Activated CD8-positive, alpha-beta T cell treated with anti-CD3 and anti-CD28 coated beads, Interleukin-2, amount 10 ng/mL, durations not matched to agents 7 days and 5 days (primary cell): ENCODE measurements around the gene RASSF1. TPM values are rescaled to one million over a fixed set of nuclear protein-coding genes. Genes with fewer than 3 reads are reported as not detected.

Source experiments
- ATAC-seq: fragments of 150-1000 bp; cut with Tn5 transposase; one replicate; pipeline ENCODE4 v1.10.0; 2021; ENCODE audit warnings: moderate library complexity
- CTCF ChIA-PET: fragments of 350-600 bp; sonication (Branson Sonifier 250); formaldehyde crosslinking; loops from one replicate; lab custom pipeline; 2021; ENCODE audit warnings: antibody characterized with exemption; lab: Charles Lee
- POLR2A ChIA-PET: fragments of 350-600 bp; sonication (Branson Sonifier 250); formaldehyde crosslinking; loops from one replicate; lab custom pipeline; 2021; ENCODE audit warnings: antibody characterized with exemption; lab: Charles Lee
- DNase-seq: peaks from one replicate; pipeline ENCODE4 v3.0.0-alpha.2; 2020
- H3K27ac Mint-ChIP-seq: one replicate; pipeline ENCODE4 v1.8.0; 2021; ENCODE audit warnings: mild to moderate bottlenecking, mixed read lengths
- H3K27me3 Mint-ChIP-seq: one replicate; pipeline ENCODE4 v1.8.0; 2021; ENCODE audit warnings: low read depth, mixed read lengths
- H3K36me3 Mint-ChIP-seq: one replicate; pipeline ENCODE4 v1.8.0; 2021; ENCODE audit warnings: low read depth, mixed read lengths
- H3K4me1 Mint-ChIP-seq: one replicate; pipeline ENCODE4 v1.8.0; 2021; ENCODE audit warnings: low read depth, mixed read lengths
- H3K4me3 Mint-ChIP-seq: one replicate; pipeline ENCODE4 v1.8.0; 2021; ENCODE audit warnings: mild to moderate bottlenecking, mixed read lengths
- H3K9me3 Mint-ChIP-seq: one replicate; pipeline ENCODE4 v1.8.0; 2022; ENCODE audit warnings: mixed read lengths; ENCODE audit not compliant: insufficient read depth
- total RNA-seq, 2 experiments: library from RNA; stranded (reverse); gene quantifications; one replicate each; pipeline ENCODE4 v1.2.3, GENCODE V29; 2021

Gene RASSF1
- total RNA-seq, 2 experiments from 2014 or later = 172 to 174 TPM

DNA sequence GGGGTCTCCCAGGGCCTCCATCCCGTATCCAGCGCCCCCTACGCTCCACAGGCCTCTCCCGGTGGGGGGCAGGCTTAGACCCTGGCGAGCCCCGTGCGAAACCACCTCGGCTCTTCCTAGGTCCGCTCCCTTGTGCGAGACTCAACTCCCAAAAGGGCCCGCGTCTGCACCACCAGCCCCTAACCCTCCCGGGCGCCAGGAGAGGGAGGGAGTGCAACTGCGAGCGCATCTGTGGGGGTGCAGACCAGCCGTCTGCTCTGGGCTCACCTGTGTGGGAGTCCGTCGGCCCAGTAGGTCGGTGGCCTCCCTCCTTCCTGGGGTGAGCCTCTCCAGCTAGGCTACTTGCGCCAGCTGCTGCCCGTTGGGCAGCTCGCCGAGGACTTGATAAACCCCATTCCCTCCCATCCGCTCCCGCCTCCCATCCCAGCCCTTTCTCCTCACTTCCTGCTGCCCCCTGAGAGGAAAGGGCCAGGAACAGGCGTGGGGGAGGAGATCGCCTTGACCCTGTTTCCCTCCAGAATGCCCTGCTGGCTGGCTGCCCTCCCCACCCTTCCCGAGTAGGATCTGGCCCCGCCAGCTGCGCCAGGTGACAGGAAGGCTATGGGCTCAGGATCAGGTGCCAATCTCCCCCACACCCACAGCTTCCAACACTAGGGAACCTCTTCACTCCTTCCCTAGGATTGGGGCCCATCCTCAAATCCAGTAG lies 18.1 kb downstream of the RASSF1 start, which contains the start of gene HYAL2:
Gene HYAL2, minus strand, starts transcription at position 360 of the 706 bp plus-strand sequence. CDS start 2,256 bp downstream, outside the sequence.
- CTCF ChIA-PET = interaction anchor here (1.4 to 7.4 kb wide), 4 partner anchors 15 to 76 kb away, joined by 3 to 113 read pairs (median 30); partner anchors contain the start of genes HYAL1, HYAL3 and NAA80
- POLR2A ChIA-PET = interaction anchor here (0.8 to 3.8 kb wide), 5 partner anchors 12 to 30 kb away, joined by 4 to 20 read pairs (median 4); partner anchors contain the start of genes IFRD2 and RASSF1

DNA sequence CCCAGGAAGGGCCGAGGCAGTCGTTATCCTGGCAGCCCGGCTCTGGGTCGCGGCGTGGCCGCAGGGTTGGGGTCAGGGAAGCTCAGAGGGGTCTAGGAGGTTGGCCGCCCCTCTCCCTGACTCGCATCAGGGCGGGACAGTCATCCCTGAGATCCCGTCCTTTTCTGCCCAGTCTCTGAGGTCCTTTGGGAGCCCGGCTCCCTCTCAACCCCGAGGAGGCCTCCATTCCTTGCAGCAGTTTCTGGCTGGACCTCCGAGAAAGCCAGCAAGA lies 18.6 kb downstream of the RASSF1 start:
- DNase-seq (no peak), ATAC-seq (no peak)
- Mint-ChIP-seq H3K4me3 (peak overlapping the region; percentile 89), H3K36me3 (peaks cover 14% of the 10 kb centered on the region), H3K4me1 (peaks cover 43% of the 10 kb centered on the region), H3K27me3 (no peaks in the 10 kb centered on the region), H3K9me3 (no peaks in the 10 kb centered on the region), H3K27ac (no peak overlapping the region)
- POLR2A ChIA-PET = interaction anchor here (1.0 to 3.8 kb wide), 4 partner anchors 15 to 30 kb away, joined by 4 to 20 read pairs (median 9); partner anchors contain the start of genes HYAL3, IFRD2, NAA80 and RASSF1
- CTCF ChIA-PET = interaction anchor here (1.0 to 7.4 kb wide), 6 partner anchors 15 to 79 kb away, joined by 3 to 113 read pairs (median 4); partner anchors contain the start of genes HYAL1, HYAL3, NAA80 and ZMYND10

More for the DNA sequence above, 18.1 kb downstream of the RASSF1 start, which contains the start of gene HYAL2:
- Mint-ChIP-seq H3K27ac (peak within 1 kb of the TSS; percentile 95), H3K4me3 (peak within 1 kb of the TSS; percentile 89), H3K27me3 (no peaks in the 10 kb centered on the region), H3K36me3 (peaks cover 14% of the 10 kb centered on the region), H3K4me1 (peaks cover 44% of the 10 kb centered on the region), H3K9me3 (no peaks in the 10 kb centered on the region)
- DNase-seq = no peak
- ATAC-seq = no peak

DNA sequence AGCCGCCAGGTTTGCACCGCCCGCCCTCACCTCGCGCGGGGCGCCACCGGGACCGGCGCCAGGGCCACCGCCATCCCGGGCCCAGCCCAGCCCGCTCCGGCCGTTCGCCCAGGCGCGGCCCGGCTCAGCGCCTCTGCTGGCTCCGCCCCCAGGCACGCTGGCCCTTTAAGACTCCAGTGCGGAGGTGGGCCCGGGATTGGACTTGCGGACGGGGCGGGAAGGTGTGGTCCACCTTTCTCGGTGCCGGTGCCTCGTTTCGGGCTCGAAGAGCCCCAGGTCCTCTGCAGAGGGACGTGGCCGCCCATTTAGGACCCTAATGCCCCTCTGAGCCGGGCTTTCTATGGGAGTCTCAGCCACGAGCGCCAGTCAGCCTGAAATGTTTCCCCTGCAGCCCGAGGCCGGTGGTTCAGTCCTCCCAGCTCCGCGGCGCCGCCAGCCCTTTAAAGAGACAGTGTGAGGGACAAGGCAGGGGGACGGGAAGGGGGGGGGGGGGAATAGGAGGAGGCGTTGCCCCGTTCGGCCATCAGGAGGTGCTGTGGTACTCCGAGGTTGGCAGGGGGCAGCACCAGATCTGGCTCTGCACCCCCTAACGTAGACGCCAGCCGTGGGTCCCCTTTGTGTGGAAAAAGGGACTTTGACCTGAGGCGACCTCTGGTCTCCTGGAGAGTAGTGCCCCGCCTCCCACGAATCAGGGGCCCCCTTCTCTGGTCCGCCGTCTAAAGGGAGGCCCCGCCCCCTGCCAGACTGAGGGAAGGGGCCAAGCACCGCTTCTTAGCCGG lies 19.1 kb downstream of the RASSF1 start:
- Mint-ChIP-seq H3K9me3 (no peaks in the 10 kb centered on the region), H3K4me3 (peak overlapping the region; percentile 89), H3K4me1 (peaks cover 43% of the 10 kb centered on the region), H3K36me3 (peaks cover 14% of the 10 kb centered on the region), H3K27ac (peak overlapping the region; percentile 95), H3K27me3 (no peaks in the 10 kb centered on the region)
- CTCF ChIA-PET = interaction anchor here (0.8 to 7.4 kb wide), 8 partner anchors 15 to 93 kb away, joined by 3 to 113 read pairs (median 4); partner anchors contain the start of genes HYAL1, HYAL3, IFRD2 and NAA80
- peak; percentile 88 for DNase-seq
- POLR2A ChIA-PET = interaction anchor here (1.0 to 3.8 kb wide), 4 partner anchors 16 to 29 kb away, joined by 4 to 20 read pairs (median 9); partner anchors contain the start of genes HYAL3, IFRD2, NAA80 and RASSF1
- peak; percentile 82 for ATAC-seq

DNA sequence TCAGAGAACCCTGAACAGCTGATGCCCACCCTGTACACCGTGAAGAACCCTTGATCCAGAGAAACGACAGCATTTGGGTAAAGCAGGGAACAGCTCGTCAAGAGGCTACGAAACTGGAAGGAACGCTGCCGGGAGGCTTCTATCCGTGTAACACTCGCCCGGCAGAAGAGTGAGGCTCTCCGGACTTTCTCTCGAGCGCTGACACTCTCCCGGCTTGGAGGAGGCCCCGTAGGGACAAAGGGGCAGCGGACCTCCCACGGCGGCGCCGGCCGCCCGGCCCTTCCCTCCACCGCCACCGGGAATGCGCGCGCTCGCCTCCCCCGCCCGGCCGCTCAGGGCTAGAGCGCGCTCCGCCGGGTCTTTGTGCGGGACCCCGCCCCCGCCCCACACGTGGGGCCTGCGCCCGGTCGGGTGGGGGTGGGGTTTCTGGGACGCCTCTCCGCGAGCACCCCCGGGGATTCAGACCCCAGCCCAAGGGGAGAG lies 19.7 kb downstream of the RASSF1 start:
- CTCF ChIA-PET = interaction anchor here (0.8 to 7.4 kb wide), 9 partner anchors 16 to 93 kb away, joined by 3 to 113 read pairs (median 3); partner anchors contain the start of genes HYAL1, HYAL3, IFRD2 and NAA80
- peaks cover 44% of the 10 kb centered on the region for H3K4me1 Mint-ChIP-seq
- peak; percentile 67 for DNase-seq

DNA sequence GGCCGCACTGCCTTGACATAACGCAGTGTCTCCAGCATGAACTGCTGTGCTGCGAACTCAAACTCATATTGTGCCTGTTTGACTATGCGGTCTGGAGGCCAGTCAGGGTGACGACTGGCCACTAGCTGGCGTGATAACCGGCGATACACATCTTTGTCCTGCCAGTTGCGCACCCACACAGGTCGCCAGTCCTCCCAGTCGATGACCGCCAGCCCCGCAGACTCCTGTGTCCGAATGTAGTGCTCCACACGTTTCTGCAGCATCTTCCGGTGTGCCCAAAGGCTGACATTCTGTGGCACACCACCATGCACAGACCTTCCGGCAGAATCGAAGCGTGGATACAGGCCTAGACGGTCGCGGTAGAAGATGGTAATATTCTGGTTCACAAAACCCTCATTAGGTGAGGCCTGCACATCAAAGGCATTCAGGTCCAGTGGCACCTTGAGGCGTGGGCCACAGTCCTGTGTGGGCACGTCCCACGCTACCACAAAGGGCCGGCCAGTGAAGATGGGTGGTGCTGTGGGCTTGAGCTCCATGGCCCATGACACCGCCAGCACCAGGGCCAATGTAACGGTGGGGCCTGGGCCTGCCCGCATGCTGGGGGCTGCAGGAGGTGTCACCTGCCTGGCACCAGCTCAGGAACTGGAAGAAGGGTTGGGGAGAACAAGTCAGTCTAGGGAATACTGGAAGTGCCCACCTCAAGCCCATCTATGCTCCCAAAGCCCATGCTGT lies 20.6 kb downstream of the RASSF1 start:
- peaks cover 50% of the 10 kb centered on the region for H3K4me1 Mint-ChIP-seq
- peaks cover 14% of the 10 kb centered on the region for H3K36me3 Mint-ChIP-seq
- no peak for DNase-seq
- no peaks in the 10 kb centered on the region for H3K9me3 Mint-ChIP-seq
- ATAC-seq = no peak
- H3K27me3 Mint-ChIP-seq = no peaks in the 10 kb centered on the region
- H3K27ac Mint-ChIP-seq = no peak overlapping the region
- H3K4me3 Mint-ChIP-seq = peak overlapping the region; percentile 89
- ChIA-PET CTCF (interaction anchor here (1.0 to 7.4 kb wide), 6 partner anchors 8 to 93 kb away, joined by 3 to 113 read pairs (median 6); partner anchors contain the start of genes HYAL1, HYAL3, IFRD2 and NAA80), POLR2A (interaction anchor here (3.3 to 3.5 kb wide), 2 partner anchors 8 to 21 kb away, joined by 13 to 14 read pairs; partner anchors contain the start of genes HYAL3, NAA80 and TUSC2)

More for the DNA sequence above, 19.7 kb downstream of the RASSF1 start:
- Mint-ChIP-seq H3K9me3 (no peaks in the 10 kb centered on the region), H3K27me3 (no peaks in the 10 kb centered on the region), H3K36me3 (peaks cover 14% of the 10 kb centered on the region), H3K27ac (peak overlapping the region; percentile 82), H3K4me3 (peak overlapping the region; percentile 89)
- POLR2A ChIA-PET = interaction anchor here (1.4 to 3.8 kb wide), 3 partner anchors 16 to 22 kb away, joined by 4 to 20 read pairs (median 14); partner anchors contain the start of genes HYAL3, NAA80 and RASSF1
- ATAC-seq = peak; percentile 57

DNA sequence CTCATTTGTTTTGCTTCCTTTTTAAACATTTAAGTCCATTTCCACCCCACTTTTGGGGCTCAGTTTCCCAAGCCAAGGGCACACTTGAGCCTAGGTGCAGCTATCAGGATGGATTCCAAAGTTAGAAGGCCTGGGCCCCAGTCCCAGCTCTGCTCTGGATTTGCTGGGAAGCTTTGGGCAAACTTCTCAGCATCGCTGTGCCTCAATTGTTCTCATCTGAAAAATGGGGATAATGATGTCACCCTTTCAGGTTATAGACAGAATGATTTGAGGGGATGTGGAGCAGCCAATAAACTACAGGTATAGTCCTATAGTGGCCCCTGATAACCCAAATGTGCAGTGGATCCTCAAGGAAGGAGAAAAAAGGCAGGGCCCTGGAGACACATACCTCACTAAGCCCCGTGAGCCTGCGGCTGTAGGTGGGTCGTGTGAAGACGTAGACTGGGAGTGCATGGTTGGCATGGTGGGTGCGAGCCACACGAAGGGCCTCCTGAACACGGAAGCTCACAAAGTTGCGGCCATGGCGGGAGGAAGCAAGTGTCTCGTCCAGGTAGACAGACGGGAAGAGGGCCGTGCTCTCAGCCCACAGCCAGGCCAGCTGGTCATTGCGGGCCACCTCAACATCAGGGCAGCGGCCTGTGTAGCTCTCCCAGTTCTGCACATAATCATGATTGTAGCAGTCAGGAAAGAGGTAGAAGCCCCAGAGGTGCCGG lies 21.3 kb downstream of the RASSF1 start:
- ChIA-PET CTCF (interaction anchor here (1.9 to 7.4 kb wide), 3 partner anchors 8 to 92 kb away, joined by 5 to 113 read pairs (median 5); partner anchors contain the start of genes HYAL1, HYAL3, NAA80 and TUSC2), POLR2A (interaction anchor here (1.3 to 3.5 kb wide), 4 partner anchors 9 to 20 kb away, joined by 4 to 14 read pairs (median 11); partner anchors contain the start of genes HYAL3, NAA80 and TUSC2)
- no peaks in the 10 kb centered on the region for H3K9me3 Mint-ChIP-seq
- DNase-seq (no peak), ATAC-seq (no peak)
- no peaks in the 10 kb centered on the region for H3K27me3 Mint-ChIP-seq
- no peak overlapping the region for H3K27ac Mint-ChIP-seq
- peak overlapping the region; percentile 6 for H3K4me3 Mint-ChIP-seq
- H3K36me3 Mint-ChIP-seq = peaks cover 8% of the 10 kb centered on the region
- H3K4me1 Mint-ChIP-seq = peaks cover 47% of the 10 kb centered on the region

DNA sequence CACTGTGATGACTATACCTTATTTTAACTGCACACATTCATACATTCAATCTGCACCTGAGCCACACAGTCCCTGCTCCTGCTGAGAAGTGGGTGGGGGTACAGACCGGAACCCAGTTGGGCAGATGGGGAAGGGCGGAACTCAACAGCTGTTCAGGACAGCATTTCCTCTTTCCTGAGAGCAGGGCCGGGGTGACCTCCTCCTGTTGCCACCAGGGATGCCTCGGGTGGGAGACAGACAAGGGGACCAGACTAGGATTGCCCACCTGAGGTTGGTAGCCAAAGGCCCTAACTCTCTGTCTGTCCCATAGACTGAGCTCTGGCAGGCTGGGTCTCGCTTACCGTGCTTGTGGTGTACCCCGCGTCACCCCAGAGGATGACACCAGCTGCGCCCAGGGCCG lies 22.0 kb downstream of the RASSF1 start:
- no peak for DNase-seq
- Mint-ChIP-seq H3K36me3 (peaks cover 8% of the 10 kb centered on the region), H3K4me3 (no peak overlapping the region), H3K27ac (no peak overlapping the region), H3K9me3 (no peaks in the 10 kb centered on the region), H3K4me1 (peaks cover 43% of the 10 kb centered on the region), H3K27me3 (no peaks in the 10 kb centered on the region)
- no peak for ATAC-seq
- CTCF ChIA-PET = interaction anchor here (1.9 to 7.4 kb wide), 3 partner anchors 9 to 92 kb away, joined by 5 to 113 read pairs (median 5); partner anchors contain the start of genes HYAL1, HYAL3, NAA80 and TUSC2
- POLR2A ChIA-PET = interaction anchor here (1.3 to 3.5 kb wide), 4 partner anchors 9 to 19 kb away, joined by 4 to 14 read pairs (median 11); partner anchors contain the start of genes HYAL3, NAA80 and TUSC2

DNA sequence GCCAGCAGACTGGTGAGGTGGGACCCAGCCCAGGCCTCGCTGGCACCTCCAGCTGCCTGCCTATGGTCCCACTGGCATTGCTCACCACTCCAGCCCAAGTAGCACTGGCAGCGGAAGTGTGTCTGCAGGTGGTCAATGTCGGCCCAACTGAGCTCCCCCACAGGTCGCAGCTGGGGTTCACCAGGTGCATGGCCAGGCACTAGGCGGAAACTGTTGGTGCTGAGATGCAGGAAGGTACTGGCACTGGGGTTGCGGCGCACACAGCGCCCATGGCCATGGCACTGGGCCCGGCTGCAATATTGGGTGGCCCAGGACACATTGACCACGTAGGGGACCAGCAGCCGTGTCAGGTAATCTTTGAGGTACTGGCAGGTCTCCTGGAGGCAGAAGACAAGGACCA lies 22.5 kb downstream of the RASSF1 start:
- H3K4me3 Mint-ChIP-seq = no peak overlapping the region
- CTCF ChIA-PET = interaction anchor here (1.9 to 7.4 kb wide), 3 partner anchors 10 to 91 kb away, joined by 5 to 113 read pairs (median 5); partner anchors contain the start of genes HYAL1, HYAL3, NAA80 and TUSC2
- H3K27me3 Mint-ChIP-seq = no peaks in the 10 kb centered on the region
- H3K9me3 Mint-ChIP-seq = no peaks in the 10 kb centered on the region
- peaks cover 40% of the 10 kb centered on the region for H3K4me1 Mint-ChIP-seq
- H3K27ac Mint-ChIP-seq = no peak overlapping the region
- peaks cover 8% of the 10 kb centered on the region for H3K36me3 Mint-ChIP-seq
- POLR2A ChIA-PET = interaction anchor here (1.3 to 3.3 kb wide), 4 partner anchors 10 to 19 kb away, joined by 4 to 13 read pairs (median 10); partner anchors contain the start of gene TUSC2
- DNase-seq (no peak), ATAC-seq (no peak)

DNA sequence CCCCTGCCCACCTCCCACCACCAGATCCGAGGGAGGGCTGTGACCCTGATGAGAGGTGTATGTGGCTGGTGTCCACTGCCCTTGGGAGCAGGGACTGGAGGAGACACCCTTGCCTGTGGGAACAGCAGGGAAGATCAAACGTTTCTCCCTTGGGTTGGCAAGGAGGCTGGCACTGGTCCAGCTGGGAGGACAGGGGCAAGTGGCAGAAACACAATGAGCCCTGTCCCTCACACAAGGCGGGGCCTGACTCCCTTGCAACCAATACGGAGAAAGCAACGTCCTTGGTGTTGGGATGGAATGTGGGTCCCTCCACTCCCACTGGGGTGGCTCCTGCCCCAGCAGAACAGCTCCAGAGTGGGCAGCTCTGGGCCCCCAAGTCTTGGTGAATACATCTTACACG lies 23.3 kb downstream of the RASSF1 start:
- Mint-ChIP-seq H3K27ac (peak overlapping the region; percentile 88), H3K4me1 (peaks cover 35% of the 10 kb centered on the region), H3K27me3 (no peaks in the 10 kb centered on the region), H3K4me3 (peak overlapping the region; percentile 59), H3K36me3 (peaks cover 8% of the 10 kb centered on the region), H3K9me3 (no peaks in the 10 kb centered on the region)
- DNase-seq (no peak), ATAC-seq (no peak)
- ChIA-PET POLR2A (interaction anchor here (1.0 to 3.3 kb wide), 3 partner anchors 11 to 20 kb away, joined by 4 to 13 read pairs (median 12); partner anchors contain the start of genes HYAL3, NAA80 and TUSC2), CTCF (interaction anchor here (1.4 kb wide), 1 partner anchor 28 kb away, joined by 3 read pairs; no protein-coding TSS in a partner anchor)
